HAP-1 (cell line): ENCODE results near the gene JAG1.

ENCODE experiments used
- DNase-seq, 2 experiments: peaks; one replicate each; pipeline ENCODE4 v3.0.0-alpha.2; 2016 to 2020; ENCODE audit warnings: low spot score in 2 of 2
- H3K27me3 ChIP-seq: fragments of 250-450 bp; sonication (Bioruptor Pico); 2 replicates; pipeline ENCODE4 v1.5.1; 2020; ENCODE audit warnings: low read depth, mild to moderate bottlenecking, moderate library complexity
- H3K36me3 ChIP-seq: fragments of 250-450 bp; sonication (Bioruptor Pico); replicated peaks from 2 replicates; pipeline ENCODE4 v1.5.1; 2020; ENCODE audit warnings: mild to moderate bottlenecking
- H3K4me1 ChIP-seq: fragments of 250-450 bp; sonication (Bioruptor Pico); 2 replicates; pipeline ENCODE4 v1.5.1; 2020; ENCODE audit warnings: mild to moderate bottlenecking
- H3K4me3 ChIP-seq: fragments of 250-450 bp; sonication (Bioruptor Pico); 2 replicates; pipeline ENCODE4 v1.5.1; 2020; ENCODE audit warnings: mild to moderate bottlenecking, moderate library complexity
- H3K9me3 ChIP-seq: fragments of 250-450 bp; sonication (Bioruptor Pico); 2 replicates; pipeline ENCODE4 v1.5.1; 2020; ENCODE audit warnings: mild to moderate bottlenecking, moderate library complexity
- in situ Hi-C: fragments of 300-500 bp; cut with MboI; formaldehyde crosslinking; loops from 3 replicates; pipeline ENCODE4 v1.14.3; 2020; ENCODE audit warnings: low sequenced_read_pairs, inconsistent platforms, mixed read lengths

The JAG1 gene

GRCh38 chr20:10669843-10670446, 3.9 kb downstream of the JAG1 start:
- no peaks in the 10 kb centered on the region for H3K9me3 ChIP-seq
- no peak overlapping the region for H3K4me3 ChIP-seq
- H3K27me3 ChIP-seq = no peaks in the 10 kb centered on the region
- peaks cover 45% of the 10 kb centered on the region for H3K4me1 ChIP-seq
- in situ Hi-C loops = no loop called here
- no peak for DNase-seq
- H3K36me3 ChIP-seq = peaks cover 5% of the 10 kb centered on the region; the same call in 1 of the 2 replicates

GRCh38 chr20:10668677-10669368, 5.0 kb downstream of the JAG1 start:
- in situ Hi-C loops = no loop called here
- Histone ChIP-seq H3K27me3 (no peaks in the 10 kb centered on the region), H3K4me3 (no peak overlapping the region), H3K36me3 (peaks cover 7% of the 10 kb centered on the region), H3K9me3 (no peaks in the 10 kb centered on the region), H3K4me1 (peaks cover 54% of the 10 kb centered on the region)
- no peak for DNase-seq

- in situ Hi-C loops = no loop called here
- H3K36me3 ChIP-seq = peaks cover 14% of the 10 kb centered on the region
- DNase-seq = no peak
- no peaks in the 10 kb centered on the region for H3K27me3 ChIP-seq
- no peak overlapping the region for H3K4me3 ChIP-seq
- H3K9me3 ChIP-seq = no peaks in the 10 kb centered on the region
- peaks cover 54% of the 10 kb centered on the region for H3K4me1 ChIP-seq
These were observed 6.1 kb downstream of the JAG1 start for GRCh38 chr20:10667560-10668167.

DNA sequence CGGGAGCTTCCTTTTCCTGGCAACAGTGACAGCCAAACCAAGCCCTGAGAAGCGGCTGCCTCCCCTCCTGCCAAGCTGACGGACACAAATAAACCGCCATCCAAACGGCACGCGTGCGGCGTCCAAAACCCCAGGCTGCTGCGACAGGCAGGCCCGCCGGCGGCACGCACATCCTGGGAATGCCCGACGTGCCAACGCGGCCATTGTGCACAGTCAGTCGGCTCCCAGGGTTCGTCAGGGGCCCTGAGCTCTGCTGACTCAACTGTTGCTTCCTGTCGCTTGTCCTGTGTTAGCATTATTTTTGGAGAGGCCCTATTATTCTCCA, 6.8 kb downstream of the JAG1 start:
- in situ Hi-C loops = no loop called here
- Histone ChIP-seq H3K27me3 (no peaks in the 10 kb centered on the region), H3K36me3 (peaks cover 16% of the 10 kb centered on the region), H3K4me3 (no peak overlapping the region), H3K9me3 (no peaks in the 10 kb centered on the region), H3K4me1 (peaks cover 54% of the 10 kb centered on the region)
- DNase-seq = no peak

- no peak for DNase-seq
- Histone ChIP-seq H3K36me3 (peaks cover 19% of the 10 kb centered on the region), H3K4me1 (peaks cover 52% of the 10 kb centered on the region), H3K9me3 (no peaks in the 10 kb centered on the region), H3K27me3 (no peaks in the 10 kb centered on the region), H3K4me3 (no peak overlapping the region)
- in situ Hi-C loops = no loop called here
These were observed 7.3 kb downstream of the JAG1 start for GRCh38 chr20:10666221-10667076.

DNA sequence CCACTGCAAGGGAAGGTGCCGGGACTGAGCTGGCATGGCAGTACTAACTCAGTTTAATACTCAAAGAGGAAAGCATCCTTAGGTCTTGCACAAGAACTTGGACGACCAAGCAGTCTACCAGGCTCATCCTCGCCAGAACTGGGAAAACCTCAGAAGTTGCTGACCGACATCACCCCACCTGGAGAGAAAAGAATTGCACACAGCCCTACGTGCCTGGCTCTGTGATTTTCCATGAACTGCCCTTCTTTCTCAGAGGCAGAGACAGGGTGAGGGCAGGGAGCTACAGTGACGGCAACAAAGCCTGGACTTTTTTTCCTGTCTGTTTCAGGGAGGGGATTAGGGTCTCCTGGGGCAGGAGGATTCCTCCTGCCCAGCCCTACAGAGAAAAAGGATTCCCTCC, 8.0 kb downstream of the JAG1 start:
- Histone ChIP-seq H3K4me1 (peaks cover 46% of the 10 kb centered on the region), H3K9me3 (no peaks in the 10 kb centered on the region), H3K4me3 (no peak overlapping the region), H3K27me3 (no peaks in the 10 kb centered on the region), H3K36me3 (peaks cover 20% of the 10 kb centered on the region)
- in situ Hi-C loops = no loop called here
- DNase-seq = no peak

GRCh38 chr20:10665027-10665561, 8.7 kb downstream of the JAG1 start:
- H3K9me3 ChIP-seq = no peaks in the 10 kb centered on the region
- in situ Hi-C loops = no loop called here
- H3K4me1 ChIP-seq = peaks cover 43% of the 10 kb centered on the region
- peaks cover 20% of the 10 kb centered on the region for H3K36me3 ChIP-seq
- H3K27me3 ChIP-seq = no peaks in the 10 kb centered on the region
- H3K4me3 ChIP-seq = no peak overlapping the region
- no peak for DNase-seq

DNA sequence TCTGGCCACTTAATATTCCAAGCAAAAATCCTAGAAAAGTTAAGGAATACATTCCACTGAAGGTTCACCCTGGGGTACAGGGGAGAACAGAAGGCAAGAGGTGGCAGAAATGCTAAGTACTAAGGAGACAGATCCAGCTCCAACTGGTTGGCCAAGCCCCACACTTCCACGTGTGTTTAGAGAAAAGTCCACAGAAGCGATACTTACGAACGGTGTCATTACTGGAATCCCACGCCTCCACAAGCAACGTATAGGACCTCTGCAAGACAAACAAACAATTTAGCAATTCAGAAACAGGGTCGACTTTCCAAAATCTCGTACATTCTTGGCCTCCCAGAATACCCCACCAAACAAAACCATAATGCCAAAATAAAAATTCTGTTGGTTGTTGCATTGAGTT, 10.0 kb downstream of the JAG1 start:
- no peaks in the 10 kb centered on the region for H3K9me3 ChIP-seq
- in situ Hi-C loops = no loop called here
- H3K4me3 ChIP-seq = no peak overlapping the region
- peaks cover 18% of the 10 kb centered on the region for H3K36me3 ChIP-seq
- peaks cover 46% of the 10 kb centered on the region for H3K4me1 ChIP-seq
- no peaks in the 10 kb centered on the region for H3K27me3 ChIP-seq
- no peak for DNase-seq

DNA sequence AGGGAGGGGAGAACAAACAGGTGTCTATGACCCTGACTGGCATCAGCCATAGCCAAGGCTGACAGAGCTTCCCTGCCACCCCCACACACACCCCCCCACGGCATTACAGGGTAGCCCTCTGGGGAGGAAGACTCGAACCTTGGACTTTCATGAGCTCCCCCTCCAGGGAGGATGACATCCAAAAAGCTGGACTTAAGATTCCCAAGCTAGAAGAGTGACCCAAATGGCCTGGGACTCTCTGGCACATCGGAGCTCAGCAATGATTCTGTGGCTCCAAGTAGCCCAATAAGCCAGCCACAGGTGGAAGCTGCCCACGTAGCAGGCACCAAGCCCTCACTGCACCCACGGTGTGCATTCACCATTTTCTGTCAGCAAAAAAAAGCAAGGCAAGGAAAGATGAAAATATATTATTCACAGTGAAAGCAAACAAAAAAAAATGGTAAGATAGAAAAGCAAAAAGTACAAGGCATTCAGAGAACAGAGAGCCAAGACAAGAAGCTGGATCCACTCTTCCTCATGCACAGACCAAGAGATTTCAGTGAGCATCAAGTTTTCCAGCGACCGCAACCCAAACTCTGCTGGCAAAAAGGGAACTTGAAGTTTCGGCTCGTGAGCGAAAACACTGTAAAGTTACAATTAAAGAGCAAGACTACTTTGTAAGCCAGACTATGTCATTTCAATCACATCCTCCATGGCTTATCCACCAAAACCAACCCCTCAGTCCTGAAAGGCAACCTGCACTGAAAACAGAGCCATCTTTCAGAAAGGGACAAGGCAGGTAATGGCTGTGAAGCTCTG, 10.9 kb downstream of the JAG1 start:
- H3K4me3 ChIP-seq = no peak overlapping the region
- H3K9me3 ChIP-seq = no peaks in the 10 kb centered on the region
- peaks cover 48% of the 10 kb centered on the region for H3K4me1 ChIP-seq
- in situ Hi-C loops = no loop called here
- H3K27me3 ChIP-seq = no peaks in the 10 kb centered on the region
- H3K36me3 ChIP-seq = peaks cover 21% of the 10 kb centered on the region
- DNase-seq = no peak

- Histone ChIP-seq H3K4me1 (peaks cover 47% of the 10 kb centered on the region), H3K4me3 (no peak overlapping the region), H3K27me3 (no peaks in the 10 kb centered on the region), H3K36me3 (peaks cover 24% of the 10 kb centered on the region), H3K9me3 (no peaks in the 10 kb centered on the region)
- in situ Hi-C loops = no loop called here
- DNase-seq = no peak
These were observed 11.6 kb downstream of the JAG1 start for GRCh38 chr20:10662151-10662550.

GRCh38 chr20:10661261-10661660, 12.5 kb downstream of the JAG1 start:
- Histone ChIP-seq H3K36me3 (peaks cover 24% of the 10 kb centered on the region), H3K9me3 (no peaks in the 10 kb centered on the region), H3K4me3 (no peak overlapping the region), H3K27me3 (no peaks in the 10 kb centered on the region), H3K4me1 (peaks cover 52% of the 10 kb centered on the region)
- no peak for DNase-seq
- in situ Hi-C loops = no loop called here

DNA sequence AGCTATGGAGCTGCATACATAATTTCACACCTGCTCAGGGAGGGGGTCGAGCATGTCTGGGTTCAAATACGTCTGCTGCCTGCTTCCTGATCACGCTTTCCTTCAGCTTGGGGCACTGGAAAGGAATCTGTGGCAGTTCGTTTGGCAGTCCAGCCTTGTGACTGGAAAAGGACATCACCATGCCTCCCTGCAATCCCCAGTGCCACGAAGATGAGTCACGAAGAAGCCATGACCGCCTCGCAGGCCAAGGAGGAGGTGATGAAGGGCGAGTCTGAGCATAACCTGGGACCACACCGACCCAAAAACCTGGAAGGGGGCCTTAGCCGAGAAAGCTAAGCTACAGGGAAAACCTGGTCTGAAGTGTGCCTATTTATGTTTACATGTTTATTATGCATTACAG, 13.1 kb downstream of the JAG1 start:
- Histone ChIP-seq H3K36me3 (peaks cover 24% of the 10 kb centered on the region), H3K27me3 (no peaks in the 10 kb centered on the region), H3K9me3 (no peaks in the 10 kb centered on the region), H3K4me1 (peaks cover 51% of the 10 kb centered on the region), H3K4me3 (no peak overlapping the region)
- in situ Hi-C loops = no loop called here
- DNase-seq = no peak
